A549 (cell line): ENCODE data around the gene DYNLT4. TPM values are rescaled to one million over a fixed set of nuclear protein-coding genes. Genes with fewer than 3 reads are reported as not detected.

Experiments used
- ATAC-seq, 2 experiments: fragments of 200-7000 bp in 1 of 2; fragments of >200 bp in 1 of 2; cut with Nextera tagmentation in 1 of 2; cut with Tn5 transposase in 1 of 2; 3 replicates each; pipeline versions ENCODE4 v1.8.0 to v1.9.1; 2018 to 2020; ENCODE audit warnings: mild to moderate bottlenecking in 1 of 2, moderate library complexity in 1 of 2
- CTCF ChIA-PET: fragments of 300-600 bp; sonication (Branson Sonifier 250); formaldehyde crosslinking; extraction: SDS; loops from one replicate; lab custom pipeline; 2021; ENCODE audit warnings: antibody characterized with exemption, inconsistent platforms; lab: Yijun Ruan, JAX
- POLR2A ChIA-PET: fragments of 350-600 bp; formaldehyde crosslinking; extraction: SDS; loops from one replicate; lab custom pipeline; 2021; ENCODE audit warnings: antibody characterized with exemption, inconsistent platforms; lab: Yijun Ruan, JAX
- DNase-seq, 2 experiments: peaks; one replicate each; pipeline versions ENCODE4 v3.0.0 to v3.0.0-alpha.2; 2011 to 2016; ENCODE audit warnings: low read depth in 1 of 2, low spot score in 1 of 2
- FAIRE-seq: peaks from 2 replicates; lab custom pipeline; 2011; peaks lifted over from hg19 to GRCh38; lab: Jason Lieb, UNC
- H3K27ac ChIP-seq, 2 experiments: fragments of >200 bp; sonication (Bioruptor Twin); formaldehyde crosslinking; 3 replicates each; pipeline ENCODE4 v1.5.1; 2016 to 2017
- H3K4me1 ChIP-seq: fragments of >200 bp; sonication (Bioruptor Twin); formaldehyde crosslinking; 3 replicates; pipeline ENCODE4 v1.6.1; 2016
- H3K4me2 ChIP-seq: fragments of >200 bp; sonication (Bioruptor Twin); formaldehyde crosslinking; 3 replicates; pipeline ENCODE4 v1.6.1; 2016
- H3K4me3 ChIP-seq: fragments of >200 bp; sonication (Bioruptor Twin); formaldehyde crosslinking; 3 replicates; pipeline ENCODE4 v1.5.1; 2016
- H3K9me3 ChIP-seq: fragments of >200 bp; sonication (Bioruptor Twin); formaldehyde crosslinking; 3 replicates; pipeline ENCODE4 v1.6.1; 2016
- CHD2 ChIP-seq: fragments of 150-350 bp; IDR thresholded peaks from 2 replicates; pipeline ENCODE4 v1.6.1; 2014; ENCODE audit warnings: low read length; ENCODE audit not compliant: partially characterized antibody
- CHD4 ChIP-seq: fragments of 200-600 bp; sonication (generic); IDR thresholded peaks from 2 replicates; pipeline ENCODE4 v1.6.1; 2016; ENCODE audit warnings: antibody characterized with exemption, mild to moderate bottlenecking, borderline replicate concordance
- EHMT2 ChIP-seq: fragments of 200-600 bp; sonication (generic); IDR thresholded peaks from 2 replicates; pipeline ENCODE4 v1.6.1; 2016; ENCODE audit warnings: antibody characterized with exemption, low read depth, mild to moderate bottlenecking, moderate library complexity
- FOSB ChIP-seq: fragments of 250-450 bp; sonication (Bioruptor Pico); IDR thresholded peaks from 2 replicates; pipeline ENCODE4 v1.5.0; 2020; ENCODE audit warnings: mild to moderate bottlenecking, moderate library complexity
- HOXA7 ChIP-seq: fragments of 250-450 bp; sonication (Bioruptor Pico); IDR thresholded peaks from 2 replicates; pipeline ENCODE4 v1.5.0; 2020; ENCODE audit warnings: mild to moderate bottlenecking, moderate library complexity
- MAFK ChIP-seq: fragments of 450-650 bp; IDR thresholded peaks from 2 replicates; pipeline ENCODE4 v1.6.1; 2014; ENCODE audit not compliant: partially characterized antibody
- NFE2L2 ChIP-seq: fragments of 150-350 bp; conservative IDR thresholded peaks from 2 replicates; pipeline ENCODE4 v1.6.1; 2014; ENCODE audit warnings: low read length
- PHF8 ChIP-seq: fragments of 200-600 bp; sonication (generic); IDR thresholded peaks from 2 replicates; pipeline ENCODE4 v1.6.1; 2016; ENCODE audit warnings: low read depth, mild to moderate bottlenecking, antibody characterized with exemption, moderate library complexity, borderline replicate concordance
- POLR2AphosphoS2 ChIP-seq: conservative IDR thresholded peaks from 2 replicates; pipeline ENCODE4 v1.6.1; 2012; ENCODE audit warnings: low read length, improper control_type of control experiment, inconsistent platforms
- RFX5 ChIP-seq: fragments of 450-650 bp; IDR thresholded peaks from 2 replicates; pipeline ENCODE4 v1.7.1; 2014; ENCODE audit warnings: antibody characterized with exemption, mild to moderate bottlenecking, moderate library complexity
- ZNF302 ChIP-seq: fragments of 250-450 bp; sonication (Bioruptor Pico); IDR thresholded peaks from 2 replicates; pipeline ENCODE4 v1.9.0; 2021; ENCODE audit warnings: inconsistent platforms, mild to moderate bottlenecking, moderate library complexity
- ZSCAN20 ChIP-seq: fragments of 250-450 bp; sonication (Bioruptor Pico); IDR thresholded peaks from 2 replicates; pipeline ENCODE4 v1.8.0; 2022; ENCODE audit warnings: mild to moderate bottlenecking, moderate library complexity
- WGBS: methylation state at CpG from one replicate; pipeline ENCODE4 v1.1.6; 2017; ENCODE audit errors: missing lambda C conversion rate; 5-methylcytosine and 5-hydroxymethylcytosine counted together
- polyA plus RNA-seq, 4 experiments: library from polyadenylated mRNA; depleted of rRNA in 3 of 4; stranded (reverse); fragments of >200 nt; fragmentation: RNase III in 1 of 4; extraction: RNeasy Plus Mini Kit Qiagen cat#74134 plus additional on column Dnase treatment in 1 of 4; gene quantifications; 2 replicates in 3 of 4; 3 replicates in 1 of 4; pipeline ENCODE4 v1.2.3, GENCODE V29; 2011 to 2017
- TF ChIP-seq, protein P1 (sequence below): fragments of >200 bp; sonication (Bioruptor Twin); formaldehyde crosslinking; IDR thresholded peaks from 2 replicates; pipeline ENCODE4 v1.6.1; 2016
- TF ChIP-seq, protein P2 (sequence below): IDR thresholded peaks from 2 replicates; pipeline ENCODE4 v1.6.1; 2012; ENCODE audit warnings: low read depth, borderline replicate concordance
- TF ChIP-seq, protein P3 (sequence below): fragments of 450-650 bp; IDR thresholded peaks from 2 replicates; pipeline ENCODE4 v1.6.1; 2014; ENCODE audit warnings: antibody characterized with exemption
- TF ChIP-seq, protein P4 (sequence below): fragments of 200-600 bp; sonication (generic); IDR thresholded peaks from 2 replicates; pipeline ENCODE4 v1.6.1; 2016; ENCODE audit warnings: antibody characterized with exemption, mild to moderate bottlenecking, moderate library complexity
- TF ChIP-seq, protein P5 (sequence below): fragments of 250-450 bp; sonication (Bioruptor Pico); IDR thresholded peaks from 2 replicates; pipeline ENCODE4 v1.5.0; 2021; ENCODE audit warnings: mild to moderate bottlenecking, moderate library complexity, borderline replicate concordance
- TF ChIP-seq, protein P6 (sequence below): IDR thresholded peaks from 2 replicates; pipeline ENCODE4 v1.6.1; 2012

The DYNLT4 gene
- polyA plus RNA-seq, 2 of the 4 experiments (the other 2 are of a cell fraction), result 0.12 to 0.21 TPM

DNA sequence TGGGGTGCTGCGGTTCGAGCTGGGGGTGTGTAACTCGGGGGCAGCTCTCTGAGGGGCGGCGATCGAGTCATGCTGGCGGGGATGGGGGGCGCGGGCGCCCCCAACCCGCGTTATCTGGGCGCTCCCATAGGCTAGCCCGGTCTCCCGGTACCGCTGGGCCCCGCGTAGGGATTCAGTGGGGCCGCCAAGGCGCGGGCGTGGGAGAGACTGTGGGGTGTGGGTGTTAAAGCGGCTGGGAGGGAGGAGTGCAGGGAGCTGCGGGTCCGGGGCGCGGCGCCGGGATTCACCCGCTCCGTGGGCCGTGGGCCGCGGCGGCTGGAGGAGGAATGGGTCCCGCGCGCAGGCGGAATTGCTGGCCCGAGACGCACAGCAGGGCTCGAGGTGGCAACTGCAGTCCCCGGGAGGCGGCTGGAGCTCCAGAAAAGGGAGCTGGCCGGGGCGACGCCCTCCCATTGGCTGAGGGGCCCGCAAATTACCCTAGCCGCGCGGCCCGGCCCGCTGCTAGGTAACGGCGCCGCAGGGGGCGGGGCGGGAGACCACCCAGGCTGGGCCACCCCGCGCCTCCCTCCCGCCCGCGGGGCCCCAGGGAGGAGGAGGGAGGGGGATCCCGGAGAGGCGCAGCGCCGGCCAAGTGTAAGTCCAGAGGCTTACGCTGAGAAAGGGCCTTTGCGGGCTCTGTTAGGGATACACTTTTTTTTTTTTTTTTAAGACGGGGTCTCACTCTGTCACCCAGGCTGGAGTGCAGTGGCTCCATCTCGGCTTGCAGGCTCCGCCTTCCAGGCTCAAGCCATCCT lies 35.9 kb upstream of the DYNLT4 start, which contains the start of gene PTCH2:
PTCH2 (minus strand) TSS at position 392 of the 794 bp plus-strand sequence; CDS start at position 71, 321 bp downstream.
- Histone ChIP-seq H3K4me1 (peaks cover 3% of the 10 kb centered on the region; the same call in 1 of the 3 replicates), H3K4me3 (peak within 1 kb of the TSS; percentile 49), H3K4me2 (peak within 1 kb of the TSS; percentile 89), H3K27ac (peak within 1 kb of the TSS; percentile 53 to 84), H3K9me3 (no peaks in the 10 kb centered on the region)
- WGBS, result 9% methylated on average over 19 of the region's 72 CpGs
- POLR2A ChIA-PET, result no interaction called here
- ATAC-seq (peak; percentile 87 to 93), FAIRE-seq (no peak), DNase-seq (peak; percentile 25 to 54)
- CTCF ChIA-PET, result interaction anchor here (1.1 kb wide), 1 partner anchor 12 kb away, joined by 3 read pairs; no protein-coding TSS in a partner anchor
- TF ChIP-seq ZSCAN20 (CRISPR knock-in tag) (no peak), FOSB (no peak), CHD4 (no peak), CHD2 (no peak), ZNF302 (CRISPR knock-in tag) (no peak), PHF8 (no peak), POLR2AphosphoS2 (no peak), NFE2L2 (no peak), RFX5 (no peak), EHMT2 (no peak)
- TF ChIP-seq, protein P1, sequence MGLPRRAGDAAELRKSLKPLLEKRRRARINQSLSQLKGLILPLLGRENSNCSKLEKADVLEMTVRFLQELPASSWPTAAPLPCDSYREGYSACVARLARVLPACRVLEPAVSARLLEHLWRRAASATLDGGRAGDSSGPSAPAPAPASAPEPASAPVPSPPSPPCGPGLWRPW, result no peak
- TF ChIP-seq, protein P2, sequence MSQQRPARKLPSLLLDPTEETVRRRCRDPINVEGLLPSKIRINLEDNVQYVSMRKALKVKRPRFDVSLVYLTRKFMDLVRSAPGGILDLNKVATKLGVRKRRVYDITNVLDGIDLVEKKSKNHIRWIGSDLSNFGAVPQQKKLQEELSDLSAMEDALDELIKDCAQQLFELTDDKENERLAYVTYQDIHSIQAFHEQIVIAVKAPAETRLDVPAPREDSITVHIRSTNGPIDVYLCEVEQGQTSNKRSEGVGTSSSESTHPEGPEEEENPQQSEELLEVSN, result no peak
- TF ChIP-seq, all 56 proteins: peak for 0

DNA sequence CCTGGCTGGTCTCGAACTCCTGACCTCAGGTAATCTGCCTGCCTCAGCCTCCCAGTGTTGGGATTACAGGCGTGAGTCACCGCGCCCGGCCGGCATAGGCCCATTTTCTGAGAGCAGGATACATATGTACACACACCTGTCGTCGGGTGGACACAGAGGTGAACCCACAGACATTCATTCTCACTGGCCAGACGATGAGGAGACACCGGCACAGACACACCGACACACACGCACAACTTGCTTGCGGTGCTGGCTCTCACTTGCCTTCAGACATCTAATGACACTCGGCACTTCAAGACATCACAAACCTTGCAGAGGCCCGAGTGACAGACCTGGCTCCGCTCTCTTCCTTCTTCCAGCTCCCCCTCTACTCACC lies 35.3 kb upstream of the DYNLT4 start:
- TF ChIP-seq, protein P3, sequence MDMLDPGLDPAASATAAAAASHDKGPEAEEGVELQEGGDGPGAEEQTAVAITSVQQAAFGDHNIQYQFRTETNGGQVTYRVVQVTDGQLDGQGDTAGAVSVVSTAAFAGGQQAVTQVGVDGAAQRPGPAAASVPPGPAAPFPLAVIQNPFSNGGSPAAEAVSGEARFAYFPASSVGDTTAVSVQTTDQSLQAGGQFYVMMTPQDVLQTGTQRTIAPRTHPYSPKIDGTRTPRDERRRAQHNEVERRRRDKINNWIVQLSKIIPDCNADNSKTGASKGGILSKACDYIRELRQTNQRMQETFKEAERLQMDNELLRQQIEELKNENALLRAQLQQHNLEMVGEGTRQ, result no peak
- TF ChIP-seq, protein P4, sequence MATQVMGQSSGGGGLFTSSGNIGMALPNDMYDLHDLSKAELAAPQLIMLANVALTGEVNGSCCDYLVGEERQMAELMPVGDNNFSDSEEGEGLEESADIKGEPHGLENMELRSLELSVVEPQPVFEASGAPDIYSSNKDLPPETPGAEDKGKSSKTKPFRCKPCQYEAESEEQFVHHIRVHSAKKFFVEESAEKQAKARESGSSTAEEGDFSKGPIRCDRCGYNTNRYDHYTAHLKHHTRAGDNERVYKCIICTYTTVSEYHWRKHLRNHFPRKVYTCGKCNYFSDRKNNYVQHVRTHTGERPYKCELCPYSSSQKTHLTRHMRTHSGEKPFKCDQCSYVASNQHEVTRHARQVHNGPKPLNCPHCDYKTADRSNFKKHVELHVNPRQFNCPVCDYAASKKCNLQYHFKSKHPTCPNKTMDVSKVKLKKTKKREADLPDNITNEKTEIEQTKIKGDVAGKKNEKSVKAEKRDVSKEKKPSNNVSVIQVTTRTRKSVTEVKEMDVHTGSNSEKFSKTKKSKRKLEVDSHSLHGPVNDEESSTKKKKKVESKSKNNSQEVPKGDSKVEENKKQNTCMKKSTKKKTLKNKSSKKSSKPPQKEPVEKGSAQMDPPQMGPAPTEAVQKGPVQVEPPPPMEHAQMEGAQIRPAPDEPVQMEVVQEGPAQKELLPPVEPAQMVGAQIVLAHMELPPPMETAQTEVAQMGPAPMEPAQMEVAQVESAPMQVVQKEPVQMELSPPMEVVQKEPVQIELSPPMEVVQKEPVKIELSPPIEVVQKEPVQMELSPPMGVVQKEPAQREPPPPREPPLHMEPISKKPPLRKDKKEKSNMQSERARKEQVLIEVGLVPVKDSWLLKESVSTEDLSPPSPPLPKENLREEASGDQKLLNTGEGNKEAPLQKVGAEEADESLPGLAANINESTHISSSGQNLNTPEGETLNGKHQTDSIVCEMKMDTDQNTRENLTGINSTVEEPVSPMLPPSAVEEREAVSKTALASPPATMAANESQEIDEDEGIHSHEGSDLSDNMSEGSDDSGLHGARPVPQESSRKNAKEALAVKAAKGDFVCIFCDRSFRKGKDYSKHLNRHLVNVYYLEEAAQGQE, result no peak
- TF ChIP-seq, protein P5, sequence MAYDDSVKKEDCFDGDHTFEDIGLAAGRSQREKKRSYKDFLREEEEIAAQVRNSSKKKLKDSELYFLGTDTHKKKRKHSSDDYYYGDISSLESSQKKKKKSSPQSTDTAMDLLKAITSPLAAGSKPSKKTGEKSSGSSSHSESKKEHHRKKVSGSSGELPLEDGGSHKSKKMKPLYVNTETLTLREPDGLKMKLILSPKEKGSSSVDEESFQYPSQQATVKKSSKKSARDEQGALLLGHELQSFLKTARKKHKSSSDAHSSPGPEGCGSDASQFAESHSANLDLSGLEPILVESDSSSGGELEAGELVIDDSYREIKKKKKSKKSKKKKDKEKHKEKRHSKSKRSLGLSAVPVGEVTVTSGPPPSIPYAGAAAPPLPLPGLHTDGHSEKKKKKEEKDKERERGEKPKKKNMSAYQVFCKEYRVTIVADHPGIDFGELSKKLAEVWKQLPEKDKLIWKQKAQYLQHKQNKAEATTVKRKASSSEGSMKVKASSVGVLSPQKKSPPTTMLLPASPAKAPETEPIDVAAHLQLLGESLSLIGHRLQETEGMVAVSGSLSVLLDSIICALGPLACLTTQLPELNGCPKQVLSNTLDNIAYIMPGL (CRISPR knock-in tag), result no peak
- TF ChIP-seq, protein P6, sequence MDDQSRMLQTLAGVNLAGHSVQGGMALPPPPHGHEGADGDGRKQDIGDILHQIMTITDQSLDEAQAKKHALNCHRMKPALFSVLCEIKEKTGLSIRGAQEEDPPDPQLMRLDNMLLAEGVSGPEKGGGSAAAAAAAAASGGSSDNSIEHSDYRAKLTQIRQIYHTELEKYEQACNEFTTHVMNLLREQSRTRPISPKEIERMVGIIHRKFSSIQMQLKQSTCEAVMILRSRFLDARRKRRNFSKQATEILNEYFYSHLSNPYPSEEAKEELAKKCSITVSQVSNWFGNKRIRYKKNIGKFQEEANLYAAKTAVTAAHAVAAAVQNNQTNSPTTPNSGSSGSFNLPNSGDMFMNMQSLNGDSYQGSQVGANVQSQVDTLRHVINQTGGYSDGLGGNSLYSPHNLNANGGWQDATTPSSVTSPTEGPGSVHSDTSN, result no peak
- TF ChIP-seq HOXA7 (CRISPR knock-in tag) (no peak), MAFK (no peak)
- ChIA-PET POLR2A (no interaction called here), CTCF (no interaction called here)
- H3K4me2 ChIP-seq, result peak overlapping the region; percentile 89
- ATAC-seq (peak in 1 of 2 experiments; percentile 36; a peak in 4 of 6 replicates), FAIRE-seq (no peak), DNase-seq (no peak)
- H3K9me3 ChIP-seq, result no peaks in the 10 kb centered on the region
- peak overlapping the region; percentile 49 for H3K4me3 ChIP-seq
- H3K4me1 ChIP-seq, result peaks cover 3% of the 10 kb centered on the region; the same call in 1 of the 3 replicates
- 78% methylated on average over 13 of the region's 16 CpGs for WGBS
- H3K27ac ChIP-seq, result peak overlapping the region; percentile 53 to 84; a peak in 4 of 6 replicates
